HepG2 (cell line): ENCODE measurements around the gene HSPB2. TPM values are rescaled to one million over a fixed set of nuclear protein-coding genes. Genes with fewer than 3 reads are reported as not detected.

ENCODE experiments used
- ATAC-seq: fragments of 200-7000 bp; cut with Tn5 transposase; 3 replicates; pipeline ENCODE4 v1.9.1; 2020; ENCODE audit warnings: mild to moderate bottlenecking, moderate library complexity
- BruUV-seq: library from RNA; stranded (reverse); fragments of 400-500 nt; replicated peaks from 2 replicates; lab custom pipeline; 2021; lab: Mats Ljungman, UMichigan
- CTCF ChIA-PET: fragments of 300-600 bp; formaldehyde crosslinking; extraction: SDS; loops from one replicate; lab custom pipeline; 2021; ENCODE audit warnings: low total read pairs, inconsistent platforms, low intra/inter-chr PET ratio; lab: Yijun Ruan, JAX
- POLR2A ChIA-PET: fragments of 350-600 bp; sonication (Branson Sonifier 250); formaldehyde crosslinking; loops from one replicate; lab custom pipeline; 2020; ENCODE audit warnings: antibody characterized with exemption, inconsistent platforms; lab: Yijun Ruan, JAX
- DNase-seq: peaks from one replicate; pipeline ENCODE4 v3.0.0-alpha.2; 2015; ENCODE audit warnings: low spot score
- FAIRE-seq: peaks from 3 replicates; lab custom pipeline; 2011; peaks lifted over from hg19 to GRCh38; lab: Jason Lieb, UNC
- H2AFZ ChIP-seq: one replicate; pipeline ENCODE4 v1.6.1; 2011; ENCODE audit warnings: low read length, inconsistent platforms
- H3K27ac ChIP-seq: fragments of 300-600 bp; 3 replicates; pipeline ENCODE4 v1.8.0; 2011; ENCODE audit warnings: mixed run types, mild to moderate bottlenecking, mixed read lengths, low read length, inconsistent platforms; ENCODE audit not compliant: insufficient read depth; ENCODE audit errors: extremely low read length
- H3K27me3 ChIP-seq, 2 experiments: fragments of 200-600 bp in 1 of 2; 2 replicates in 1 of 2; 3 replicates in 1 of 2; pipeline versions ENCODE4 v1.6.0 to v1.8.0; 2011; ENCODE audit warnings: low read length in 2 of 2, mild to moderate bottlenecking in 2 of 2, moderate library complexity in 2 of 2, inconsistent platforms in 1 of 2; ENCODE audit not compliant: insufficient read depth in 2 of 2, control insufficient read depth in 1 of 2
- H3K36me3 ChIP-seq, 2 experiments: fragments of 200-600 bp in 1 of 2; replicated peaks in 1 of 2; 2 replicates in 1 of 2; 3 replicates in 1 of 2; pipeline versions ENCODE4 v1.5.1 to v1.8.0; 2011; ENCODE audit warnings: low read length in 2 of 2, inconsistent platforms in 1 of 2; ENCODE audit not compliant: insufficient read depth in 2 of 2, control insufficient read depth in 1 of 2
- H3K4me1 ChIP-seq: 2 replicates; pipeline ENCODE4 v1.5.1; 2012; ENCODE audit warnings: low read length, inconsistent platforms; ENCODE audit not compliant: insufficient read depth
- H3K4me2 ChIP-seq: 2 replicates; pipeline ENCODE4 v1.6.0; 2011; ENCODE audit warnings: low read depth, low read length, inconsistent platforms
- H3K4me3 ChIP-seq, 3 experiments: fragments of 200-600 bp in 1 of 3; sonication (generic), shearing (Covaris generic) in 1 of 3; replicated peaks in 1 of 3; 2 replicates each; pipeline ENCODE4 v1.5.1; 2011 to 2016; ENCODE audit warnings: low read length in 3 of 3, inconsistent platforms in 2 of 3, low read depth in 2 of 3, mild to moderate bottlenecking in 2 of 3, control low read depth in 1 of 3, mixed read lengths in 1 of 3; ENCODE audit not compliant: insufficient read depth in 1 of 3
- H3K79me2 ChIP-seq: one replicate; pipeline ENCODE4 v1.6.1; 2011; ENCODE audit warnings: low read length, inconsistent platforms; ENCODE audit not compliant: insufficient read depth
- H3K9ac ChIP-seq: 2 replicates; pipeline ENCODE4 v1.6.0; 2011; ENCODE audit warnings: mild to moderate bottlenecking, low read depth, low read length, inconsistent platforms; ENCODE audit not compliant: insufficient read depth
- H3K9me3 ChIP-seq: 2 replicates; pipeline ENCODE4 v1.5.1; 2012; ENCODE audit warnings: mild to moderate bottlenecking, low read length
- H4K20me1 ChIP-seq: 2 replicates; pipeline ENCODE4 v1.6.0; 2011; ENCODE audit warnings: inconsistent platforms, mild to moderate bottlenecking, low read length, moderate library complexity; ENCODE audit not compliant: insufficient read depth
- AGO1 ChIP-seq: fragments of 200-400 bp; formaldehyde crosslinking; IDR thresholded peaks from 2 replicates; pipeline ENCODE4 v1.6.1; 2017; ENCODE audit warnings: mild to moderate bottlenecking, low read depth, low read length, moderate library complexity; ENCODE audit not compliant: poor library complexity, severe bottlenecking
- ATF4 ChIP-seq, 2 experiments: fragments of 450-650 bp in 1 of 2; sonication (generic) in 1 of 2; formaldehyde crosslinking; IDR thresholded peaks; 2 replicates each; pipeline versions ENCODE4 v1.5.0 to v1.8.0; 2020 to 2022; ENCODE audit warnings: mild to moderate bottlenecking in 1 of 2, missing genetic modification reagents in 1 of 2
- ETV5 ChIP-seq: IDR thresholded peaks from 2 replicates; pipeline ENCODE4 v1.6.1; 2018; ENCODE audit warnings: missing biosample characterization, missing genetic modification reagents, inconsistent platforms, borderline replicate concordance
- FUBP1 ChIP-seq: sonication (generic); formaldehyde crosslinking; IDR thresholded peaks from 2 replicates; pipeline ENCODE4 v1.5.1; 2020; ENCODE audit warnings: missing genetic modification reagents, mild to moderate bottlenecking, borderline replicate concordance
- HNRNPL ChIP-seq: fragments of 200-400 bp; formaldehyde crosslinking; IDR thresholded peaks from 2 replicates; pipeline ENCODE4 v1.6.1; 2017; ENCODE audit warnings: mild to moderate bottlenecking, low read depth, low read length
- KAT7 ChIP-seq: IDR thresholded peaks from 2 replicates; pipeline ENCODE4 v1.6.1; 2018; ENCODE audit warnings: borderline replicate concordance, missing compliant biosample characterization
- MEF2D ChIP-seq: sonication (generic); formaldehyde crosslinking; IDR thresholded peaks from 2 replicates; pipeline ENCODE4 v1.5.1; 2020; ENCODE audit warnings: mild to moderate bottlenecking, missing genetic modification reagents
- NFYB ChIP-seq: sonication (generic); formaldehyde crosslinking; IDR thresholded peaks from 2 replicates; pipeline ENCODE4 v1.4.0; 2020; ENCODE audit warnings: missing genetic modification reagents
- PBX3 ChIP-seq: sonication (generic); formaldehyde crosslinking; IDR thresholded peaks from 2 replicates; pipeline ENCODE4 v1.8.1; 2023; ENCODE audit warnings: missing genetic modification reagents, inconsistent platforms, borderline replicate concordance
- PHB2 ChIP-seq: fragments of 450-650 bp; IDR thresholded peaks from 2 replicates; pipeline ENCODE4 v1.6.1; 2018; ENCODE audit not compliant: partially characterized antibody
- SALL2 ChIP-seq: sonication (generic); formaldehyde crosslinking; IDR thresholded peaks from 2 replicates; pipeline ENCODE4 v1.8.1; 2023; ENCODE audit warnings: mild to moderate bottlenecking, missing genetic modification reagents, inconsistent platforms
- SYNCRIP ChIP-seq: fragments of 200-400 bp; formaldehyde crosslinking; IDR thresholded peaks from 2 replicates; pipeline ENCODE4 v1.6.1; 2018; ENCODE audit warnings: mild to moderate bottlenecking, low read depth, low read length; ENCODE audit not compliant: insufficient read depth
- TCF12 ChIP-seq, 2 experiments: fragments of 450-650 bp in 1 of 2; sonication (generic) in 1 of 2; formaldehyde crosslinking in 1 of 2; IDR thresholded peaks; 2 replicates each; pipeline versions ENCODE4 v1.6.1 to v1.8.0; 2017 to 2022; ENCODE audit warnings: antibody characterized with exemption in 1 of 2, mild to moderate bottlenecking in 1 of 2, missing genetic modification reagents in 1 of 2, moderate library complexity in 1 of 2
- YEATS4 ChIP-seq: sonication (generic); formaldehyde crosslinking; IDR thresholded peaks from 2 replicates; pipeline ENCODE4 v1.4.0; 2020; ENCODE audit warnings: missing genetic modification reagents, borderline replicate concordance
- ZBTB38 ChIP-seq: sonication (generic); formaldehyde crosslinking; IDR thresholded peaks from 2 replicates; pipeline ENCODE4 v1.5.1; 2020; ENCODE audit warnings: mild to moderate bottlenecking, missing genetic modification reagents
- ZNF678 ChIP-seq: sonication (generic); formaldehyde crosslinking; IDR thresholded peaks from 2 replicates; pipeline ENCODE4 v1.4.0; 2020; ENCODE audit warnings: mild to moderate bottlenecking, missing genetic modification reagents
- WGBS: methylation state at CpG from one replicate; pipeline ENCODE4 v1.1.6; 2017; ENCODE audit warnings: low lambda C conversion rate; 5-methylcytosine and 5-hydroxymethylcytosine counted together
- in situ Hi-C: cut with HindIII; loops from 2 replicates; pipeline ENCODE4 v1.10.0; 2017; ENCODE audit warnings: low pct_unique_long_range_greater_than_20kb; ENCODE audit not compliant: extremely low pct_ligation_motif_present
- intact Hi-C: fragments of 100-400 bp; cut with micrococcal nuclease; formaldehyde crosslinking; loops from one replicate; pipeline ENCODE4 v1.10.0; 2022; ENCODE audit not compliant: unreplicated experiment
- polyA plus RNA-seq, 8 experiments: library from polyadenylated mRNA; depleted of rRNA in 3 of 8; stranded (reverse) in 7 of 8; unstranded in 1 of 8; fragments of >200 nt; fragmentation: Illumina TruSeq in 4 of 8; extraction: Trizol in 4 of 8; gene quantifications; 2 replicates each; pipeline versions ENCODE4 v1.2.1 to v1.2.3, GENCODE V29; 2011 to 2016; ENCODE audit warnings: low read depth in 4 of 8, missing spikeins in 1 of 8, mixed read lengths in 1 of 8; ENCODE audit not compliant: insufficient read depth in 1 of 8
- total RNA-seq, 5 experiments: library from RNA; depleted of rRNA; stranded (reverse); fragments of >200 nt; fragmentation: Illumina TruSeq; extraction: Trizol; gene quantifications; 2 replicates each; pipeline ENCODE4 v1.2.3, GENCODE V29; 2016; ENCODE audit warnings: low read depth in 1 of 5
- TF ChIP-seq, protein P1 (sequence below): IDR thresholded peaks from 2 replicates; pipeline ENCODE4 v1.6.1; 2012; ENCODE audit warnings: inconsistent platforms

HSPB2 gene
- total and polyA plus RNA-seq, 2 of the 13 experiments (the other 11 are each of a cell fraction or from before 2014, with no cell fraction given): 0.04 TPM; not detected in 1

DNA sequence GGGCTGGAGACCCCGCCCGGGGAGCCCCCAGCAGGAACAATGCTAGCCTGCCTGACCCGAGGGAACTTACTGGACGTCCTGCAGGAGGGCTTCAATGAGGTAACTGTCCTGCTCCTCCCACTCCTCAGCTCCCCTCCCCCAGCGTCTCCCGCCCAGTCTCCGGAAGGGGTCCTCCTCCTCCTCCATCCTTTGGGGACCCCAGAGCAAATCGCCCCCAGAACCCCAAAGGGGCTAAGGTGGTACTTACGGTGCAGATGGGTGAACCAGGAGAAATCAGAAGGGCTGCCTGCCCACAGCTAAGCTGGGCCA is 24.9 kb downstream of the HSPB2 start (continued):
- no peak for TF ChIP-seq ZNF678

GRCh38 chr11:111937844-111938243 is 25.3 kb downstream of the HSPB2 start:
- in situ Hi-C loops: loop anchor here (5.0 kb wide), 1 partner anchor 49 kb away; no protein-coding TSS in a partner anchor
- 31% methylated on average over 6 of the region's 7 CpGs for WGBS
- no peak for TF ChIP-seq FUBP1 (CRISPR knock-in tag)
- TF ChIP-seq KAT7 (CRISPR knock-in tag): no peak
- TF ChIP-seq ETV5 (CRISPR knock-in tag): no peak
- TF ChIP-seq HNRNPL: no peak
- no peak for TF ChIP-seq NFYB
- peak; percentile 55; the same call in 1 of the 2 replicates for TF ChIP-seq ZBTB38 (CRISPR knock-in tag)
- TF ChIP-seq AGO1: no peak
- no peak for TF ChIP-seq PBX3 (CRISPR knock-in tag)
- no peak for TF ChIP-seq PHB2
- TF ChIP-seq, protein P1, sequence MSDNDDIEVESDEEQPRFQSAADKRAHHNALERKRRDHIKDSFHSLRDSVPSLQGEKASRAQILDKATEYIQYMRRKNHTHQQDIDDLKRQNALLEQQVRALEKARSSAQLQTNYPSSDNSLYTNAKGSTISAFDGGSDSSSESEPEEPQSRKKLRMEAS: no peak
- TF ChIP-seq ATF4 (CRISPR knock-in tag; IDR thresholded peaks at IDR 0.05): no peak
- no peak for TF ChIP-seq YEATS4
- no peak for TF ChIP-seq SALL2 (CRISPR knock-in tag)
- no peak for TF ChIP-seq SYNCRIP
- peak; percentile 16; the same call in 1 of the 2 replicates for TF ChIP-seq MEF2D (CRISPR knock-in tag)
- TF ChIP-seq TCF12 (IDR thresholded peaks at IDR 0.05): no peak
- TF ChIP-seq TCF12 (CRISPR knock-in tag; IDR thresholded peaks at IDR 0.05): no peak

More at GRCh38 chr11:111937844-111938243, 25.3 kb downstream of the HSPB2 start:
- H3K27me3 ChIP-seq: no peaks in the 10 kb centered on the region
- ChIA-PET POLR2A (interaction anchor here (0.8 to 3.3 kb wide), 10 partner anchors 8 to 149 kb away, joined by 3 to 66 read pairs (median 4); partner anchors contain the start of genes ALG9, C11orf52, DLAT and SDHD), CTCF (no interaction called here)
- 0 out of 5 replicates have a peak, but pooled peaks cover 0 to 2% of the 10 kb centered on the region in 2 experiments for H3K36me3 ChIP-seq
- peak overlapping the region; percentile 68 for H3K9ac ChIP-seq
- peak overlapping the region; percentile 98 for H3K4me2 ChIP-seq
- no peaks in the 10 kb centered on the region for H3K9me3 ChIP-seq
- ATAC-seq: peak; percentile 58
- FAIRE-seq: no peak
- H3K27ac ChIP-seq: peak overlapping the region; percentile 90
- H3K4me1 ChIP-seq: peaks cover 73% of the 10 kb centered on the region
- H3K4me3 ChIP-seq: peak overlapping the region; percentile 72 to 85 (median 84)
- no peaks in the 10 kb centered on the region; the same call in 1 of the 2 replicates for H4K20me1 ChIP-seq
- no peak for DNase-seq
- intact Hi-C loops: loop anchor here (10.0 kb wide), 1 partner anchor 87 kb away; the partner anchor contains the start of gene DLAT
- H2AFZ ChIP-seq: peak overlapping the region; percentile 18
- no TSS peak for BruUV-seq
- H3K79me2 ChIP-seq: peaks cover 16% of the 10 kb centered on the region
